Thymus (tissue), 11 donors: ENCODE measurements around the gene ROS1. TPM values are rescaled to one million over a fixed set of nuclear protein-coding genes. Genes with fewer than 3 reads are reported as not detected.
"Not testable (repeated sequence)": the region's sequence is repeated elsewhere in the genome, so short reads cannot be mapped to it uniquely, and the experiment has no call there.

Experiments used
- DNase-seq, 9 donors: peaks; one replicate each; pipeline ENCODE4 v3.0.0-alpha.2; 2013; ENCODE audit warnings: low spot score in 9 of 9, low read depth in 6 of 9, missing footprints in 1 of 9
- H3K27ac ChIP-seq, 2 donors: one replicate each; pipeline ENCODE4 v1.5.1; 2013; ENCODE audit warnings: control low read depth in 1 of 2, low read depth in 1 of 2, low read length in 1 of 2, mild to moderate bottlenecking in 1 of 2, moderate library complexity in 1 of 2
- H3K27me3 ChIP-seq, 2 donors: one replicate each; pipeline ENCODE4 v1.5.1; 2013; ENCODE audit warnings: low read length in 1 of 2; ENCODE audit not compliant: control insufficient read depth in 2 of 2, insufficient read depth in 1 of 2
- H3K36me3 ChIP-seq, 2 donors: one replicate each; pipeline ENCODE4 v1.5.1; 2013; ENCODE audit warnings: low read length in 1 of 2, mild to moderate bottlenecking in 1 of 2, moderate library complexity in 1 of 2; ENCODE audit not compliant: control insufficient read depth in 2 of 2, insufficient read depth in 2 of 2
- H3K4me1 ChIP-seq, 2 donors: one replicate each; pipeline ENCODE4 v1.5.1; 2013; ENCODE audit warnings: low read length in 2 of 2; ENCODE audit not compliant: control insufficient read depth in 2 of 2, insufficient read depth in 2 of 2
- H3K4me3 ChIP-seq, 2 donors: one replicate each; pipeline ENCODE4 v1.5.1; 2013; ENCODE audit warnings: low read length in 2 of 2, control low read depth in 1 of 2, mild to moderate bottlenecking in 1 of 2
- H3K9me3 ChIP-seq, 2 donors: one replicate each; pipeline ENCODE4 v1.5.1; 2013; ENCODE audit warnings: low read length in 1 of 2, mild to moderate bottlenecking in 1 of 2; ENCODE audit not compliant: control insufficient read depth in 2 of 2, insufficient read depth in 1 of 2
- WGBS: extraction: QIAGEN DNeasy Blood & Tissue Kit; methylation state at CpG from one replicate; pipeline ENCODE4 v1.1.7; 2013; 5-methylcytosine and 5-hydroxymethylcytosine counted together
- polyA plus RNA-seq: library from polyadenylated mRNA; stranded (reverse); fragments of 200-250 nt; gene quantifications from one replicate; pipeline ENCODE4 v1.2.3, GENCODE V29; 2013
- total RNA-seq: library from RNA; stranded (reverse); fragments of 120-200 nt; gene quantifications from one replicate; pipeline ENCODE4 v1.2.4, GENCODE V29; 2013
- donor health status: healthy.

ROS1 gene
- total and polyA plus RNA-seq, 2 donors = 0.09 to 0.16 TPM

GRCh38 chr6:117264692-117265409 lies 160.9 kb downstream of the ROS1 start:
- 2% methylated on average over 39 of the region's 39 CpGs for WGBS
- Histone ChIP-seq H3K4me1 (peaks cover 0 to 11% of the 10 kb centered on the region in 2 donors), H3K27me3 (peaks cover 64 to 85% of the 10 kb centered on the region in 2 donors), H3K9me3 (peaks cover 2 to 14% of the 10 kb centered on the region in 2 donors), H3K4me3 (peak overlapping the region in 1 of 2 donors; percentile 14), H3K27ac (no peak overlapping the region), H3K36me3 (no peaks in the 10 kb centered on the region)
- no peak for DNase-seq

- Histone ChIP-seq H3K9me3 (peaks cover 2 to 14% of the 10 kb centered on the region in 2 donors), H3K4me3 (no peak overlapping the region), H3K4me1 (peaks cover 0 to 11% of the 10 kb centered on the region in 2 donors), H3K27me3 (peaks cover 62 to 80% of the 10 kb centered on the region in 2 donors), H3K27ac (no peak overlapping the region), H3K36me3 (no peaks in the 10 kb centered on the region)
- no peak for DNase-seq
- 5% methylated on average over 8 of the region's 8 CpGs for WGBS
Measured at GRCh38 chr6:117264369-117264691, 161.4 kb downstream of the ROS1 start.

- 20% methylated on average over 27 of the region's 27 CpGs for WGBS
- H3K9me3 ChIP-seq = peaks cover 2 to 14% of the 10 kb centered on the region in 2 donors
- peaks cover 58 to 71% of the 10 kb centered on the region in 2 donors for H3K27me3 ChIP-seq
- H3K4me3 ChIP-seq = no peak overlapping the region
- no peaks in the 10 kb centered on the region for H3K36me3 ChIP-seq
- DNase-seq = no peak
- H3K27ac ChIP-seq = no peak overlapping the region
- peaks cover 0 to 11% of the 10 kb centered on the region in 2 donors for H3K4me1 ChIP-seq
Measured at GRCh38 chr6:117263353-117263927, 162.3 kb downstream of the ROS1 start.

GRCh38 chr6:117262799-117263198 lies 162.9 kb downstream of the ROS1 start:
- no peak overlapping the region for H3K27ac ChIP-seq
- H3K9me3 ChIP-seq = peaks cover 2 to 10% of the 10 kb centered on the region in 2 donors
- H3K36me3 ChIP-seq = no peaks in the 10 kb centered on the region
- peaks cover 52 to 65% of the 10 kb centered on the region in 2 donors for H3K27me3 ChIP-seq
- 39% methylated on average over 8 of the region's 8 CpGs for WGBS
- H3K4me1 ChIP-seq = peaks cover 0 to 11% of the 10 kb centered on the region in 2 donors
- no peak for DNase-seq
- H3K4me3 ChIP-seq = no peak overlapping the region

- DNase-seq = no peak
- WGBS = 84% methylated on average over 2 of the region's 2 CpGs
- H3K27ac ChIP-seq = no peak overlapping the region
- no peaks in the 10 kb centered on the region for H3K9me3 ChIP-seq
- no peaks in the 10 kb centered on the region for H3K27me3 ChIP-seq
- H3K4me3 ChIP-seq = no peak overlapping the region
- no peaks in the 10 kb centered on the region for H3K4me1 ChIP-seq
- H3K36me3 ChIP-seq = no peaks in the 10 kb centered on the region
Measured at GRCh38 chr6:117253785-117254184, 172.0 kb downstream of the ROS1 start.

- not testable (repeated sequence) for H3K36me3 ChIP-seq, H3K4me1 ChIP-seq, H3K9me3 ChIP-seq, H3K27me3 ChIP-seq, H3K27ac ChIP-seq, H3K4me3 ChIP-seq, DNase-seq
- 82% methylated on average over 19 of the region's 20 CpGs for WGBS
Measured at GRCh38 chr6:117244979-117245378, 180.8 kb downstream of the ROS1 start.

GRCh38 chr6:117244571-117244970 lies 181.2 kb downstream of the ROS1 start:
- H3K27me3 ChIP-seq, H3K27ac ChIP-seq, H3K9me3 ChIP-seq, H3K4me1 ChIP-seq, H3K36me3 ChIP-seq, DNase-seq, H3K4me3 ChIP-seq: not testable (repeated sequence)
- 77% methylated on average over 12 of the region's 13 CpGs for WGBS

Other genes with a start within 250 kb of the ROS1 start
- not detected for gene VGLL2, start 160.4 kb downstream of the ROS1 start, total RNA-seq
- 0.07 TPM for gene VGLL2, start 160.4 kb downstream of the ROS1 start, polyA plus RNA-seq
- 1.3 TPM for gene DCBLD1, start 56.7 kb upstream of the ROS1 start, total RNA-seq
- 5.7 TPM for gene DCBLD1, start 56.7 kb upstream of the ROS1 start, polyA plus RNA-seq
- gene GOPC, start 176.6 kb upstream of the ROS1 start, total RNA-seq = 32.7 TPM
- gene GOPC, start 176.6 kb upstream of the ROS1 start, polyA plus RNA-seq = 33.1 TPM
- gene NUS1, start 249.5 kb upstream of the ROS1 start, total RNA-seq = 10.0 TPM
- gene NUS1, start 249.5 kb upstream of the ROS1 start, polyA plus RNA-seq = 25.1 TPM